HUDEP-2 (cell line): ENCODE results near the gene TMEM109.

ENCODE experiments used
- DNase-seq, 76 experiments: peaks; one replicate each; lab custom pipeline; 2025; ENCODE audit not compliant: unreplicated experiment in 76 of 76; lab: John Stamatoyannopoulos, UW

Gene TMEM109

DNA sequence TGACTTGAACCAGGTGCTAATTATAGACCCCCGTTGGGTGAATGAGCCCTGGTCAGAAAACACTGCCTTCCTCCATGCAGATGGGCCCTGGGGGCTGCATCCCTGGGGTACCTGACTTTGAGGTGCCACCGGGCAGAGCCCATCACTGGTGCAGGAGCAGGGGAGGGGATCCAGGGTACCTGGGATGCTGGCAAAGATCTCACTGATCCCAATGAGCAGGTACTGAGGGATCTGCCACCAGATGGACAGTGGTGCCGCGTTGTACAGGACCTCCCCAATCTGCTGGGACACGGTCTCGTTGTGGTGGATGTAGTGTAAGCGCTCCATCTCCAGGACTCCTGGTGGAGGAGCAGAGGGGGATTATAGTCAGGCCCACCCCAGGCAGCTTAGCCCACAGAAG lies 25.3 kb downstream of the TMEM109 start:
- DNase-seq: no peak

- DNase-seq: no peak
These were observed 25.9 kb downstream of the TMEM109 start for GRCh38 chr11:60939855-60940254.

DNA sequence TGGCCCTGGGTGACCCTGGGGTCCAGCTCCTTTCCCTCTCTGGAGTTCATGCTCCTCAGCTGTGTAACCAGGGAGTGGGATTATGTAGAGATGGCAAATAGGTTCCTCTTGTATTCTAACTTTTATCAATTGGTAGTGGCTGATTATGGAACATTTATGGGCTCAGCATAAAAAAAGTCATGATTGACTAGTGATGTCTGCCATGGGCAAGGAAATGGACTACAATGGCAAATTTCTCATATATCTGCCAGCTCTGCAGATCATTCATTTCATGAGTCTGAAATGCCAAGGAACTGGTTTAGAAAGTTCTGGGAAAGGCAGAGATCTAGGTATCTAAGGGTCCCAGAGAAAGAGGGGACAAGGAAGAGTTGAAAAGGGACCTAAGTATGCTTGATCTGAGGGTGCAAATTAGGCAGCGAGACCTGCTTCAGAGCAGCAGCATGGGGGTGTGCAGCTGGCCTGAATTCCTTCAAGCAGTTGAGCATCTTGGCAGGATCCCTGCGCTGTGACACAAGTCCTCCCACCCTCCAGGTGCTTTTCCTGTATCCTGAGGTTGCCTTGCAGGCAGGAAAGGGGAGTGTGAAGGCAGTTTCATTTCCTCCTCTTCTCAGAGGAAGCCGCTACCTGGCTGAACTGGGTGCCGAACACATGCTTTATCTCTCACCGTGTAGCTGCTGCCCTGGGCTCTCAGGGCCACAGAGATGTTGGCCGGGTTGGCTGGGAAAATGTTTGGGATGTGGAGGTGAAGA lies 27.6 kb downstream of the TMEM109 start:
- no peak for DNase-seq

- no peak for DNase-seq
These were observed 28.3 kb downstream of the TMEM109 start for GRCh38 chr11:60942219-60942618.

GRCh38 chr11:60942970-60943565 lies 29.1 kb downstream of the TMEM109 start:
- no peak for DNase-seq

DNA sequence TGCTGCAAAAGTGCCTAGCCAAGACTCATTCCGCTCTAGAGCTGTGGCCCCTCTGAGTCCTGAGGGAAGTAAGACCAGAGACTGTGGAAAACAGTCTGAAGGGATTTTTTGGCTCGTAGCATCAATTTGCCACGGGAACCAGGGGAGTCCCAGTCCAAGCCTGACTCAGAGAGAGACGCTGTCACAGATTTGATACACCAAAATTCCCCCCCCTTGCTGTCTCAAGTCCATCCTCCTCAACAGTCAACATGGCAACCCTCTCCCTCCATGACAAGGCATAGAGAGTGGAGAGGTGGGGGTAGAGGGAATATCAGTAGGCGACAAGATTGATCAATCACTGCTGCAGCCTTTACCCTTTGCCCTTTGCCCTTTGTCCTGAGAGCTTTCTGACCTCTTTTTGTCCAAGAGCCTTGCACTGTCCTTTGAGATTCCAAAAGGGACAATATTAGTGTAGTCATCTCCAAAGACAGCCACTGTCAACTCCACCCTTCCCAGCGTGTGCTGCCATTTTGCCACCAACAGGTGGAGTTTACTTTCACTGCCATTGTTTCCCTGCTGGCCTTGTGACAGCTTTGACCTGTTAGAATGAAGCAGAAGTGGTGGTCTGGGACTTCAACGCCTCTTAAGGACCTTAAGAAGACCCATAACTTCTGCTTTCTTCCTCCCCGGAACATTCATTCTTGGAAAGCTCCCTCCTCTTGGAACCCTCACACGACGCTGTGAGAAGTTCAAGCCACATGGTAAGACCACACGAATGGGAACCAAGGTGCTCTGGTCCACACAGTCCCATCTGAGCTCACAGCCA lies 30.7 kb downstream of the TMEM109 start:
- DNase-seq: no peak

- peak in 4 of 76 experiments; percentile 5 to 9 (median 8) for DNase-seq
These were observed 31.3 kb downstream of the TMEM109 start for GRCh38 chr11:60945295-60945667.

DNA sequence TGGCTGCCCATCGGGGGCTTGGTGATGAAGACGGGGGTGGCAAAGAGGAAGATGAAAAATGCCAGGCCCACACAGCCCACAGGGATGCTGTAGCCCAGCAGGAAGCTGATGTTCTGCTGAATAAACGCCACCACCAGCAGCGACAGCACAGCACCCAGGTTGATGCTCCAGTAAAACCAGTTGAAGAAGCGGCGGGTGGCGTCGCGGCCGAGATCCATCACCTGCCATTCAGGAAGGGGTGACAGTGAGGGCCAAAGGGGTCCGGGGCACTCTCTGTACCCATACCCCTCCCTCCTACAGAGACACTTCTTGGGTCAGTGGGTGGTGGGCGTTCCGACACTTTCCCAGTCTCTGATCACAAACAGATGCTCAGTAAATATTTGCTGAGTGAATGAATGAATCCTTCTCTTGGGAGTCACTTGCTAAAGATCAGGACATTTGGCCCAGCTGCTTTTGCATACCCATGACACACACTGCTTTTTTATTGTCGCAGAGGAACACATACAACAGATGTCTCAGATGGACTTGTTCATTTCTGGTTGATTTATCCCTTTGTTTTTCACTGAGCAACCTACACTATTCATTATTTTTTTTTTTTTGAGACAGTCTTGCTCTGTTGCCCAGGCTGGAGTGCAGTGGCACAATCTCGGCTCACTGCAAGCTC lies 32.8 kb downstream of the TMEM109 start:
- DNase-seq: no peak

DNA sequence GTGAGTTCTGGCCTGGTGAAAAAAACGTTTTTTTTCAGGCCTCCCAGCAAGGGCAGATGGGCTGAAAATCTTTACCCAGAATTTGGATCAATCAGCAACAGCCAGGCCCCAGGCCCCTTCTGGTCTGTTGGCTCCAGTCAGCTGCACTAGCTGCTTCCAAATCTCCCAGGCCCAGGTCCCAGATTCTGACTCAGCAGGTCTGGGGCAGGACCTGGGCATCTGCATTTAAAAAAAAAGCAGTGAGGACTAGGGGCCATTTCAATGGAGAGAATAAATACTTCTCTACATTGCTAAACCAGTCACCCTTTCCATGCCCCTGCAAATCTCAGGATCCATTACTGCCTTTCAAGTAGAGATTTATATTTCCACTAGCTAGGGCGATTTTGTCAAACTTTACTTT lies 33.7 kb downstream of the TMEM109 start:
- DNase-seq: no peak

DNA sequence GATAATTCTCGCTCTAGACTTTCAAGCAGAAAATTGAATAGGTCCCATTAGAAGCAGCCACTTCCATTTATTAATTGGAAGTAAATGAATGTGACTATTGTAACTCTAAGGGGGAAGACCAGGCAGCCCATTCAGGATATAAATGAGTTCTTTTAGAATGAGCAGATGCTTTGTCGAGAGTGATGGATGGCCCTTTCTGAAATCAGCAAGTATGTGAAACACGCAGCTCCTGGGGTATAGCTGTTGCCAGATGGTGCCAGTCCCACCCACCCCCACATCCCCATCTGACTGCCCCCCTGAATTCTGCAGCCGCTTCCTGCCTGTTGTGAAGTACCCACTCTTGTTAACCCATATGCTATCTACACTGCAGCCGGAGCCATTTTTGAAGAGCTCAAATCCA lies 34.3 kb downstream of the TMEM109 start:
- no peak for DNase-seq

- DNase-seq: no peak
These were observed 36.1 kb downstream of the TMEM109 start for GRCh38 chr11:60950024-60950423.

GRCh38 chr11:60950933-60951605 lies 37.1 kb downstream of the TMEM109 start:
- DNase-seq: no peak

- no peak for DNase-seq
These were observed 37.6 kb downstream of the TMEM109 start for GRCh38 chr11:60951606-60951903.

GRCh38 chr11:60951904-60952741 lies 38.2 kb downstream of the TMEM109 start, which contains the start of gene SLC15A3:
Gene SLC15A3, minus strand, starts transcription at chr11:60952176. Its CDS starts 625 bp downstream, at chr11:60951551.
- no peak for DNase-seq

DNA sequence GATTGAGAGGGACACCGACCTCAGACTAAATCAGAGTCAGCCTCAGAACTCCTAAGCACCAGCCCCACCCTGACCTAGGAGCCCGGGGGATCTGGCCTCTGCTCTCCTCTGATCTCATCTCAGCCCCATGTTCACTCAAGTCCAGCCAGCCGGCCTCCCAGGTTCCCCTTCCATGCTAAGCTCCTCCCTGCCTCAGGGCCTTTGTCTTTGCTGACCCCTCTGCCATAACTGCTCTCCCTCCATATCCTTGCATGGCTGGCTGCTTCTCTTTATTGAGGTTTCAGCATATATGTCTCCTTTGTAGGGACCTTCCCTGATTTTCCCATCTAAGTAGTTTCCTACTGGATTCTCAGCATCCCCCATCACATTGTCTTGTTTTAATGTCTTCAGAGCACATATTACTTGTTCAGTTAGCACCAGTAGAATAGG lies 38.8 kb downstream of the TMEM109 start:
- DNase-seq: no peak

GRCh38 chr11:60953781-60954180 lies 39.8 kb downstream of the TMEM109 start:
- DNase-seq: no peak

DNA sequence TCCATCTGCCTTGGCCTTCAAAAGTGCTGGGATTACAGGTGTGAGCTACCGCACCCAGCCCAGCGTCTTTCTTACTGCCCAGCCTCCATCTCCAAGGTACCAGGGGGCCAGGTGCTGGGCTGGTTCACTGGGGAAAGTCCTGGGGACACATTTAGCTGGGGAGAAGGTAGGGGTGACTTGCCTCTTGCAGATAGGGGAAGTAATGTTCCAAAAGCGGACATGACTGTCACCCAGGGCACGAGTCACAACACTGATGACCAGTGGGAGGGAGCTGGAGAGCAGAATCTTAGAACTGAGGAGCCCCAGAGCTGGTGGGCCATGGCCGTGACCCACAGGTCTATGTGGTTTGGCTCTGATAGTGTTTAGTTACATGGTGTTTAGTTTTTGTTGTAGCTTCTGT lies 40.5 kb downstream of the TMEM109 start:
- no peak for DNase-seq

DNA sequence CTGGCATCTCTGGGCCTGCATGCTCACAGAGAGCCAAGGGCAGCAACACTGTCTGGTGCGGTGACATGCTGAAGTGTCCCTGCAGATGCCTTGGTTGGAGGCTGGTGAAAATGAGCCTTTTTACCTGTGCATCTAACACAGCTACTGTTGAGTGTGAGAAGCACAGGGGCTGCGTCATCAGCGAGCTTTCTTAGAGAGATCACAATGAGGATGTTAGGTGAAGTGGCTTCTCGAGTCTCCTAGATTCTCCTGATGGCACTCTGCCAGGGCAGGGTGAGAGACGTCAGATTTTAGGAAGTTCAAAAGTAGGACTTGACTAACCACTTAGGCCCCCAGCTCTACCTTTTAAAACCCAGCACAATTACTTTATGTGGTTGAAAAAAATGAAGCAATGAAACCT lies 41.6 kb downstream of the TMEM109 start:
- DNase-seq: no peak

DNA sequence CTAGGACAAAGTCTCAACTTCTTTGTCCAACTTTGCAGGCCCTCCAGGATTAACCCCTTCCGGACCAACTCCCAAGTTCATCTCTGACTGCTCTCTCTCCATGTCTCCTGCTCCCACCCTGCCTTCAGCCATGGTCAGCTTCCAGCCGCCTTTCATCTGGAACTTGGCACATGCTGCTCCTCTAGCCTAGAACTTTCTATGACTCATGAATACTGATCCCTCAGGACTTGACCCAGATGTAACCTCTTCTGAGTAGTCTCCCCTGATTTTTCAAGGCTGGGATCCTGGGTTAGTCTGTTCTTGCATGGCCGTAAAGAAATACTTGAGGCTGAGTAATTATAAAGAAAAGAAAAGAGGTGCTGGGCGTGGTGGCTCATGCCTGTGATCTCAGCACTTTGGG lies 43.2 kb downstream of the TMEM109 start:
- no peak for DNase-seq

GRCh38 chr11:60959431-60959830 lies 45.5 kb downstream of the TMEM109 start:
- no peak for DNase-seq
